ENCODE measurements around the gene MACROD2.

MACROD2 gene

DNA sequence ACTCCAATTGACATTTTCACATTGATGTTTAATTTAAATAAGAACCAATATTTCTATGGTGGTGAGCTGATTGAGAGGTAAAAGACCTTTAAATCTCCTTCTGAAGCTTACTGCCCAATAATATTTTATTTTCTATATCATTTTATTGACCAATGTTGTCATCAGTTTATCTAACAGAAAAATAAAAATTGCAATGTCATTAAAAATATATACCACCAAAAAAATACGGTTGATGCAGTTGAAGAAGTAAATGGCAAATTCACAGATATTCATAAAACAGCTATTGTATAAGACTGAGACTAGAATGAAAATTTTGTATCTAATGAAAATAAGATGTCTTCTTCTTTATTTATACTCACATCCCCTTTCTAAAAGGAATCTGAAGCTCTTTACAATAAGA is 1375.1 kb downstream of the MACROD2 start:
- H3K4me3 ChIP-seq (ENCODE audit: low read depth, low read length), result no peak overlapping the region
- H3K36me3 ChIP-seq (ENCODE audit: control insufficient read depth in 2 of 2, insufficient read depth in 1 of 2, low read length in 2 of 2), result no peaks in the 10 kb centered on the region
- CTCF ChIA-PET, result interaction anchor here (0.6 to 0.7 kb wide), 2 partner anchors 12 to 31 kb away, joined by 3 read pairs; no protein-coding TSS in a partner anchor
- H3K27ac ChIP-seq (ENCODE audit: extremely low read depth, low read depth, low read length), result no peak overlapping the region
- no peaks in the 10 kb centered on the region for H3K9me3 ChIP-seq (ENCODE audit: control insufficient read depth, insufficient read depth, low read depth, low read length)
- POLR2A ChIA-PET, result no interaction called here
- no peak for TF ChIP-seq ZNF19 (tag by site-specific recombination; IDR thresholded peaks at IDR 0.05; ENCODE audit: low read depth)
- TF ChIP-seq ZNF366 (tag by site-specific recombination; conservative IDR thresholded peaks at IDR 0.05), result no peak
- TF ChIP-seq, protein P1, sequence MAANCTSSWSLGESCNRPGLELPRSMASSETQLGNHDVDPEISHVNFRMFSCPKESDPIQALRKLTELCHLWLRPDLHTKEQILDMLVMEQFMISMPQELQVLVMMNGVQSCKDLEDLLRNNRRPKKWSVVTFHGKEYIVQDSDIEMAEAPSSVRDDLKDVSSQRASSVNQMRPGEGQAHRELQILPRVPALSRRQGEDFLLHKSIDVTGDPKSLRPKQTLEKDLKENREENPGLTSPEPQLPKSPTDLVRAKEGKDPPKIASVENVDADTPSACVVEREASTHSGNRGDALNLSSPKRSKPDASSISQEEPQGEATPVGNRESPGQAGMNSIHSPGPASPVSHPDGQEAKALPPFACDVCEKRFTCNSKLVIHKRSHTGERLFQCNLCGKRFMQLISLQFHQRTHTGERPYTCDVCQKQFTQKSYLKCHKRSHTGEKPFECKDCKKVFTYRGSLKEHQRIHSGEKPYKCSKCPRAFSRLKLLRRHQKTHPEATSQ (tag by site-specific recombination; IDR thresholded peaks at IDR 0.05), result no peak
- no peak for TF ChIP-seq FEZF1 (tag by site-specific recombination; IDR thresholded peaks at IDR 0.05)
- TF ChIP-seq BCL11B (tag by site-specific recombination; IDR thresholded peaks at IDR 0.05; ENCODE audit: low read depth), result no peak
- TF ChIP-seq, protein P2, sequence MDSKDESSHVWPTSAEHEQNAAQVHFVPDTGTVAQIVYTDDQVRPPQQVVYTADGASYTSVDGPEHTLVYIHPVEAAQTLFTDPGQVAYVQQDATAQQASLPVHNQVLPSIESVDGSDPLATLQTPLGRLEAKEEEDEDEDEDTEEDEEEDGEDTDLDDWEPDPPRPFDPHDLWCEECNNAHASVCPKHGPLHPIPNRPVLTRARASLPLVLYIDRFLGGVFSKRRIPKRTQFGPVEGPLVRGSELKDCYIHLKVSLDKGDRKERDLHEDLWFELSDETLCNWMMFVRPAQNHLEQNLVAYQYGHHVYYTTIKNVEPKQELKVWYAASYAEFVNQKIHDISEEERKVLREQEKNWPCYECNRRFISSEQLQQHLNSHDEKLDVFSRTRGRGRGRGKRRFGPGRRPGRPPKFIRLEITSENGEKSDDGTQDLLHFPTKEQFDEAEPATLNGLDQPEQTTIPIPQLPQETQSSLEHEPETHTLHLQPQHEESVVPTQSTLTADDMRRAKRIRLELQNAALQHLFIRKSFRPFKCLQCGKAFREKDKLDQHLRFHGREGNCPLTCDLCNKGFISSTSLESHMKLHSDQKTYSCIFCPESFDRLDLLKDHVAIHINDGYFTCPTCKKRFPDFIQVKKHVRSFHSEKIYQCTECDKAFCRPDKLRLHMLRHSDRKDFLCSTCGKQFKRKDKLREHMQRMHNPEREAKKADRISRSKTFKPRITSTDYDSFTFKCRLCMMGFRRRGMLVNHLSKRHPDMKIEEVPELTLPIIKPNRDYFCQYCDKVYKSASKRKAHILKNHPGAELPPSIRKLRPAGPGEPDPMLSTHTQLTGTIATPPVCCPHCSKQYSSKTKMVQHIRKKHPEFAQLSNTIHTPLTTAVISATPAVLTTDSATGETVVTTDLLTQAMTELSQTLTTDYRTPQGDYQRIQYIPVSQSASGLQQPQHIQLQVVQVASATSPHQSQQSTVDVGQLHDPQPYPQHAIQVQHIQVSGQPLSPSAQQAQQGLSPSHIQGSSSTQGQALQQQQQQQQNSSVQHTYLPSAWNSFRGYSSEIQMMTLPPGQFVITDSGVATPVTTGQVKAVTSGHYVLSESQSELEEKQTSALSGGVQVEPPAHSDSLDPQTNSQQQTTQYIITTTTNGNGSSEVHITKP (tag by site-specific recombination; IDR thresholded peaks at IDR 0.05), result no peak
- TF ChIP-seq SP3 (tag by site-specific recombination; IDR thresholded peaks at IDR 0.05), result no peak
- TF ChIP-seq ZNF10 (tag by site-specific recombination; IDR thresholded peaks at IDR 0.05), result no peak
- TF ChIP-seq INSM2 (tag by site-specific recombination; IDR thresholded peaks at IDR 0.05), result no peak
- H3K4me1 ChIP-seq (ENCODE audit: control insufficient read depth, insufficient read depth, low read length), result no peaks in the 10 kb centered on the region

GRCh38 chr20:15374682-15375081 is 1379.4 kb downstream of the MACROD2 start:
- Histone ChIP-seq H3K9me3 (ENCODE audit: control insufficient read depth, insufficient read depth, low read depth, low read length) (no peaks in the 10 kb centered on the region), H3K4me1 (ENCODE audit: control insufficient read depth, insufficient read depth, low read length) (no peaks in the 10 kb centered on the region), H3K36me3 (ENCODE audit: control insufficient read depth in 2 of 2, insufficient read depth in 1 of 2, low read length in 2 of 2) (no peaks in the 10 kb centered on the region), H3K4me3 (ENCODE audit: low read depth, low read length) (no peak overlapping the region), H3K27ac (ENCODE audit: extremely low read depth, low read depth, low read length) (no peak overlapping the region)
- POLR2A ChIA-PET, result no interaction called here
- no peak for TF ChIP-seq GLIS1 (tag by site-specific recombination; IDR thresholded peaks at IDR 0.05)
- TF ChIP-seq ZNF776 (tag by site-specific recombination; IDR thresholded peaks at IDR 0.05; ENCODE audit: borderline replicate concordance), result no peak
- TF ChIP-seq SALL2 (tag by site-specific recombination; IDR thresholded peaks at IDR 0.05; ENCODE audit: borderline replicate concordance), result no peak
- no peak for TF ChIP-seq ZNF280D (tag by site-specific recombination; IDR thresholded peaks at IDR 0.05)
- TF ChIP-seq ZNF311 (tag by site-specific recombination; IDR thresholded peaks at IDR 0.05; ENCODE audit: borderline replicate concordance), result no peak
- TF ChIP-seq ZNF473 (tag by site-specific recombination; IDR thresholded peaks at IDR 0.05), result no peak
- TF ChIP-seq ZNF248 (tag by site-specific recombination; IDR thresholded peaks at IDR 0.05), result no peak
- TF ChIP-seq ZBTB8A (tag by site-specific recombination; IDR thresholded peaks at IDR 0.05), result no peak
- TF ChIP-seq, protein P3, sequence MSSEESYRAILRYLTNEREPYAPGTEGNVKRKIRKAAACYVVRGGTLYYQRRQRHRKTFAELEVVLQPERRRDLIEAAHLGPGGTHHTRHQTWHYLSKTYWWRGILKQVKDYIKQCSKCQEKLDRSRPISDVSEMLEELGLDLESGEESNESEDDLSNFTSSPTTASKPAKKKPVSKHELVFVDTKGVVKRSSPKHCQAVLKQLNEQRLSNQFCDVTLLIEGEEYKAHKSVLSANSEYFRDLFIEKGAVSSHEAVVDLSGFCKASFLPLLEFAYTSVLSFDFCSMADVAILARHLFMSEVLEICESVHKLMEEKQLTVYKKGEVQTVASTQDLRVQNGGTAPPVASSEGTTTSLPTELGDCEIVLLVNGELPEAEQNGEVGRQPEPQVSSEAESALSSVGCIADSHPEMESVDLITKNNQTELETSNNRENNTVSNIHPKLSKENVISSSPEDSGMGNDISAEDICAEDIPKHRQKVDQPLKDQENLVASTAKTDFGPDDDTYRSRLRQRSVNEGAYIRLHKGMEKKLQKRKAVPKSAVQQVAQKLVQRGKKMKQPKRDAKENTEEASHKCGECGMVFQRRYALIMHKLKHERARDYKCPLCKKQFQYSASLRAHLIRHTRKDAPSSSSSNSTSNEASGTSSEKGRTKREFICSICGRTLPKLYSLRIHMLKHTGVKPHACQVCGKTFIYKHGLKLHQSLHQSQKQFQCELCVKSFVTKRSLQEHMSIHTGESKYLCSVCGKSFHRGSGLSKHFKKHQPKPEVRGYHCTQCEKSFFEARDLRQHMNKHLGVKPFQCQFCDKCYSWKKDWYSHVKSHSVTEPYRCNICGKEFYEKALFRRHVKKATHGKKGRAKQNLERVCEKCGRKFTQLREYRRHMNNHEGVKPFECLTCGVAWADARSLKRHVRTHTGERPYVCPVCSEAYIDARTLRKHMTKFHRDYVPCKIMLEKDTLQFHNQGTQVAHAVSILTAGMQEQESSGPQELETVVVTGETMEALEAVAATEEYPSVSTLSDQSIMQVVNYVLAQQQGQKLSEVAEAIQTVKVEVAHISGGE (tag by site-specific recombination; conservative IDR thresholded peaks at IDR 0.05; ENCODE audit: low read depth), result no peak
- TF ChIP-seq ZNF175 (tag by site-specific recombination; IDR thresholded peaks at IDR 0.05), result no peak
- no peak for TF ChIP-seq ZNF768 (tag by site-specific recombination; IDR thresholded peaks at IDR 0.05)
- no peak for TF ChIP-seq ZNF530 (tag by site-specific recombination; IDR thresholded peaks at IDR 0.05; ENCODE audit: low read depth)
- CTCF ChIA-PET, result no interaction called here
